GM23248 (cell line): ENCODE data around the gene CDYL. TPM values are rescaled to one million over a fixed set of nuclear protein-coding genes. Genes with fewer than 3 reads are reported as not detected.

Source experiments
- DNase-seq: peaks from one replicate; pipeline ENCODE4 v3.0.0-alpha.2; 2015
- H2AFZ ChIP-seq: fragments of 200-600 bp; sonication (generic); 2 replicates; pipeline ENCODE4 v1.6.1; 2016; ENCODE audit warnings: antibody characterized with exemption
- H3F3A ChIP-seq: fragments of 200-600 bp; sonication (generic); 2 replicates; pipeline ENCODE4 v1.6.1; 2016; ENCODE audit warnings: mild to moderate bottlenecking, antibody characterized with exemption, mixed run types; ENCODE audit not compliant: insufficient read depth
- H3K27ac ChIP-seq: fragments of 200-600 bp; sonication (generic); 2 replicates; pipeline ENCODE4 v1.5.1; 2016; ENCODE audit warnings: mild to moderate bottlenecking
- H3K27me3 ChIP-seq: fragments of 200-600 bp; sonication (generic); replicated peaks from 2 replicates; pipeline ENCODE4 v1.6.1; 2016; ENCODE audit warnings: mild to moderate bottlenecking; ENCODE audit not compliant: insufficient read depth
- H3K36me3 ChIP-seq: fragments of 200-600 bp; sonication (generic); 2 replicates; pipeline ENCODE4 v1.6.1; 2016; ENCODE audit warnings: low read depth, mild to moderate bottlenecking
- H3K4me1 ChIP-seq: fragments of 200-600 bp; sonication (generic); 2 replicates; pipeline ENCODE4 v1.6.1; 2016; ENCODE audit warnings: mild to moderate bottlenecking; ENCODE audit not compliant: insufficient read depth
- H3K4me2 ChIP-seq: fragments of 200-600 bp; sonication (generic); one replicate; pipeline ENCODE4 v1.6.1; 2016; ENCODE audit warnings: mild to moderate bottlenecking; ENCODE audit not compliant: unreplicated experiment
- H3K4me3 ChIP-seq: fragments of 200-600 bp; sonication (generic); 2 replicates; pipeline ENCODE4 v1.5.1; 2016; ENCODE audit warnings: mild to moderate bottlenecking
- H3K79me2 ChIP-seq: fragments of 200-600 bp; sonication (generic); 2 replicates; pipeline ENCODE4 v1.6.1; 2016; ENCODE audit warnings: mild to moderate bottlenecking; ENCODE audit not compliant: insufficient read depth
- H3K9ac ChIP-seq: fragments of 200-600 bp; sonication (generic); 2 replicates; pipeline ENCODE4 v1.6.1; 2016; ENCODE audit warnings: mild to moderate bottlenecking
- H3K9me2 ChIP-seq: fragments of 200-600 bp; sonication (generic); 2 replicates; pipeline ENCODE4 v1.6.1; 2016; ENCODE audit warnings: mixed run types, mild to moderate bottlenecking, moderate library complexity; ENCODE audit not compliant: insufficient read depth
- H3K9me3 ChIP-seq: fragments of 200-600 bp; sonication (generic); one replicate; pipeline ENCODE4 v1.6.1; 2017; ENCODE audit warnings: low read depth
- H4K20me1 ChIP-seq: fragments of 200-600 bp; sonication (generic); 2 replicates; pipeline ENCODE4 v1.6.0; 2016; ENCODE audit not compliant: insufficient read depth
- EZH2 ChIP-seq: fragments of 200-600 bp; sonication (generic); IDR thresholded peaks from 2 replicates; pipeline ENCODE4 v1.6.1; 2018; ENCODE audit warnings: antibody characterized with exemption, mild to moderate bottlenecking; ENCODE audit not compliant: insufficient read depth, poor library complexity, severe bottlenecking
- EZH2phosphoT487 ChIP-seq: fragments of 200-600 bp; sonication (generic); IDR thresholded peaks from 2 replicates; pipeline ENCODE4 v1.6.1; 2018; ENCODE audit warnings: antibody characterized with exemption, moderate library complexity, mild to moderate bottlenecking, low read depth; ENCODE audit not compliant: insufficient read depth
- WGBS, 2 experiments: methylation state at CpG; one replicate each; pipeline ENCODE4 v1.1.6; 2015 to 2017; ENCODE audit warnings: low lambda C conversion rate in 2 of 2, low coverage in 1 of 2; ENCODE audit errors: missing lambda C conversion rate in 2 of 2; 5-methylcytosine and 5-hydroxymethylcytosine counted together
- in situ Hi-C: fragments of 300-500 bp; cut with MboI; formaldehyde crosslinking; loops from 2 replicates; pipeline ENCODE4 v1.15.0; 2020
- polyA plus RNA-seq: library from polyadenylated mRNA; unstranded; fragments of >200 nt; fragmentation: Nextera tagmentation; extraction: Ambion mirVana; gene quantifications from 2 replicates; pipeline ENCODE4 v1.2.1, GENCODE V29; 2016
- total RNA-seq: library from RNA; depleted of rRNA; stranded (reverse); fragments of >200 nt; shearing (Covaris generic); gene quantifications from 2 replicates; pipeline ENCODE4 v1.2.3, GENCODE V29; 2014

Gene CDYL
- total and polyA plus RNA-seq, 2 experiments from 2014 or later = 7.9 to 27.9 TPM

GRCh38 chr6:4902363-4902762, 126.2 kb downstream of the CDYL start:
- Histone ChIP-seq H3K27ac (no peak overlapping the region), H3K9me2 (no peaks in the 10 kb centered on the region), H3F3A (no peaks in the 10 kb centered on the region), H4K20me1 (no peaks in the 10 kb centered on the region), H3K9me3 (no peaks in the 10 kb centered on the region), H3K36me3 (no peaks in the 10 kb centered on the region; the same call in 1 of the 2 replicates), H3K79me2 (peaks cover 86% of the 10 kb centered on the region), H3K4me1 (peaks cover 12% of the 10 kb centered on the region), H3K27me3 (no peaks in the 10 kb centered on the region), H3K4me2 (no peak overlapping the region), H2AFZ (no peak overlapping the region), H3K4me3 (no peak overlapping the region), H3K9ac (no peak overlapping the region)
- WGBS, 2 experiments = 57 to 67% methylated on average over 2 of the region's 2 CpGs
- TF ChIP-seq EZH2phosphoT487 = no peak
- TF ChIP-seq EZH2 = no peak
- in situ Hi-C loops = no loop called here
- no peak for DNase-seq

DNA sequence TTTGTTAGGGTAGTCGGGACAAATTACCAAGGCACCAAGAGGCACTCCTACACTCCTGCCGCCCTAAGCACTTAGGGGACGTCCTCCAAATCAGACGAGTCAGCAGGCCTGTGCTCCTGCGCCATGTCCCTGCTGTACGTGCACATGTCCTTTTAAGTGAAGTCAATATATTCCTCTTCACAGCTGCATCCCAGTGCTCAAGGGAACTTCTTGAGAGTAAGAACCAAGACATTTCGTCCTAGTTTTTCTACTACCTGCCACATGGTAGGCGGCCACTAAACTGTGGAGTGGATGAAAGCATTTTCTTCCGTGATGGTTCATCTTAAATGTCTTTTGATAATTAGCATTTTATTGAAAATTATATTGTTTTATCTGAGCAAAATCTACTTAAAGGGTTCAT, 126.9 kb downstream of the CDYL start:
- H3K9me3 ChIP-seq = no peaks in the 10 kb centered on the region
- no peaks in the 10 kb centered on the region; the same call in 1 of the 2 replicates for H3K36me3 ChIP-seq
- no peak for TF ChIP-seq EZH2phosphoT487
- TF ChIP-seq EZH2 = no peak
- no peaks in the 10 kb centered on the region for H4K20me1 ChIP-seq
- no peak overlapping the region for H3K9ac ChIP-seq
- H3K9me2 ChIP-seq = no peaks in the 10 kb centered on the region
- no peaks in the 10 kb centered on the region for H3F3A ChIP-seq
- H3K27ac ChIP-seq = no peak overlapping the region
- no peak for DNase-seq
- H3K79me2 ChIP-seq = peaks cover 85% of the 10 kb centered on the region
- no peaks in the 10 kb centered on the region for H3K27me3 ChIP-seq
- H2AFZ ChIP-seq = no peak overlapping the region
- H3K4me1 ChIP-seq = peaks cover 19% of the 10 kb centered on the region
- WGBS, 2 experiments = 91 to 92% methylated on average over 9 of the region's 9 CpGs
- no peak overlapping the region for H3K4me3 ChIP-seq
- H3K4me2 ChIP-seq = no peak overlapping the region
- in situ Hi-C loops = no loop called here

DNA sequence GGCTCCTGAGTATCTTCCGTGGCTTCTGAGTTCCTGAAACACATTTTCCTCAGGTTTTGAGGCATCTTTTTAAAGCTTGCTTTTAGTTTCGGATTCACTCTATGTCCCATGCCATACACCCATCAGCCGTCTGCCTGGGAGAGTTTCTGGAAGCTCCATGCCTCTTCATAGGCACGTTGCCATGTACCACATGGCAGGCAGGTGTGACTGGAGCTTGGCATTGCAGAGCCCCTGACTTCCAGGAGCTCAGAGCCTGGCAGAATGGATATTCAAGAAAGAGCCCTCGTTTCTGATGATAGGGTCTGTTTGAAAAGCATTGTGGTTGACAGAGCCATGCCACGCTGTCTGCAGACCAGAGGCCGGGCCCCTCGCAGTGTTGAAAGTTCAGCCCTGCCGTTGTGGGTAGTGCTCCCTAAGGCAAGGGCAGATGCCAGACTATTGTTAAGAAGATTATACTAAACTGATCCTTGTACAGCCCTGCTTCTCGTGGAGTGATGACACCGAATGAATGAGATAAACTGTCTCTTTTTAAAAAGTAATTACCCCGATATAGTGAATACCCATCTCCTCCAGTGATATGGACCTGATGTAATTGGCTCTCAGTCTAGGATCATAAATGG, 127.7 kb downstream of the CDYL start:
- Histone ChIP-seq H3K4me2 (no peak overlapping the region), H3K4me1 (peaks cover 21% of the 10 kb centered on the region), H3F3A (no peaks in the 10 kb centered on the region), H3K79me2 (peaks cover 86% of the 10 kb centered on the region), H3K9me3 (no peaks in the 10 kb centered on the region), H4K20me1 (no peaks in the 10 kb centered on the region), H3K27ac (no peak overlapping the region), H2AFZ (no peak overlapping the region), H3K9ac (no peak overlapping the region), H3K9me2 (no peaks in the 10 kb centered on the region), H3K36me3 (no peaks in the 10 kb centered on the region), H3K4me3 (no peak overlapping the region), H3K27me3 (no peaks in the 10 kb centered on the region)
- WGBS, 2 experiments = 86% methylated on average over 12 of the region's 12 CpGs
- in situ Hi-C loops = no loop called here
- TF ChIP-seq EZH2 (no peak), EZH2phosphoT487 (no peak)
- DNase-seq = no peak

DNA sequence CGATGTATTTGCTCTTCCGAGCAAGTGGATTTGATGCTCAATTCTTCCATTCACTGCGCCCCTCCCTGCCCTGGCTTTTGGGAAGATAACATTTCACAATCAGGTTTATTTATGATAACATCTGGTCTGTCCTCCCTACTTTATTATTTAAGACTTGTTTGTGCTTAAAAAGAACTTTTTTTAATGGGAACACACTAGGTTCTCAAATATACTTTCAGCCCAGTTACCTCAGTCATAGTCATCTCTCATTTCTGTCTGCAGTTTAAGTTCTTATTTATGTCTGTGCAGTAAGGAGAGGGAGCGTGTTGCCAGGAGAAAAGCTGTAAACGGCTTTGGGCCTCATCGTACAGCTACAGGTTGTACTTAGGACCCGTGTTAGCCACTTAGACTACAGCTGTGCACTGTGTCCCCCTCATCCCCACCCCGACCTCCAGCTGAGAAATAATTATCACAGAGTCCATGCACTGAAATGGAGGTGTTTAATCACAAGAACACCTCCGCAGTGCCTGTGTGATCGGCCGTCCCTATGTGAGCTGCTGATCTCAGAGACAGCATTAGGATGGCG, 128.3 kb downstream of the CDYL start:
- Histone ChIP-seq H3F3A (no peaks in the 10 kb centered on the region), H4K20me1 (no peaks in the 10 kb centered on the region), H3K79me2 (peaks cover 85% of the 10 kb centered on the region), H2AFZ (no peak overlapping the region), H3K27me3 (no peaks in the 10 kb centered on the region), H3K9ac (no peak overlapping the region), H3K4me1 (peaks cover 21% of the 10 kb centered on the region), H3K9me2 (no peaks in the 10 kb centered on the region), H3K4me3 (no peak overlapping the region), H3K4me2 (no peak overlapping the region), H3K36me3 (no peaks in the 10 kb centered on the region), H3K9me3 (no peaks in the 10 kb centered on the region), H3K27ac (no peak overlapping the region)
- no peak for TF ChIP-seq EZH2phosphoT487
- TF ChIP-seq EZH2 = no peak
- 87 to 91% methylated on average over 12 of the region's 12 CpGs for whole genome bisulfite sequencing, 2 experiments
- DNase-seq = no peak
- in situ Hi-C loops = no loop called here

DNA sequence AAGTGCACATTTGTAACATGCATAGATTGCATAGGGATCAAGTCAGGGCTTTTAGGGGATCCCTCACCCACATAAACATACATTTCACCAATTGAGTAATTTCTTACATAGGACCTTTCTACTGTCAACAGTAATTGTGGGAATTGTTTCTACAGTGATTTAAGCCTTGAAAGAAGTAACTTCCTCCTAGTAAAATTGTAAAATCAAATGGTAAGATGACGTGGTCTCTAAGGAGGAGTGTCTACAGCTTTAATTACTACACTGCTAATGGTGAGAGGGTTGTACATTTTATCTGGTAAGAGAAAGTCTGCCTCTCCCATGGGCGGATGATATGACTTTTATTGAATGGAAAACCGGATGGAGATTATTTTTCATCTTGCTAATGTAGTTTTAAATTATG, 129.6 kb downstream of the CDYL start:
- 59 to 72% methylated on average over 3 of the region's 3 CpGs for WGBS, 2 experiments
- Histone ChIP-seq H3F3A (no peaks in the 10 kb centered on the region), H2AFZ (no peak overlapping the region), H3K4me2 (no peak overlapping the region), H3K36me3 (no peaks in the 10 kb centered on the region), H3K9me3 (no peaks in the 10 kb centered on the region), H3K9ac (no peak overlapping the region), H3K27me3 (no peaks in the 10 kb centered on the region), H3K4me1 (peaks cover 21% of the 10 kb centered on the region), H4K20me1 (no peaks in the 10 kb centered on the region), H3K9me2 (no peaks in the 10 kb centered on the region), H3K79me2 (peaks cover 88% of the 10 kb centered on the region), H3K27ac (no peak overlapping the region), H3K4me3 (peak overlapping the region; percentile 46)
- TF ChIP-seq EZH2phosphoT487 (no peak), EZH2 (no peak)
- no peak for DNase-seq
- in situ Hi-C loops = no loop called here
